ENCODE measurements around the gene ARF6. TPM values are rescaled to one million over a fixed set of nuclear protein-coding genes. Genes with fewer than 3 reads are reported as not detected.

Gene ARF6
- polyA plus RNA-seq, 1 experiment = 28.0 TPM

- no peaks in the 10 kb centered on the region for H3K27me3 ChIP-seq (ENCODE audit: control insufficient read depth, insufficient read depth, low read length)
- H3K4me3 ChIP-seq (ENCODE audit: low read depth, low read length) = peak overlapping the region; percentile 99
- POLR2A ChIA-PET = interaction anchor here (1.0 to 2.8 kb wide), 6 partner anchors 9 to 391 kb away, joined by 3 to 28 read pairs (median 4); partner anchors contain the start of genes ARF6, RPL36AL and VCPKMT
- TF ChIP-seq, protein P1, sequence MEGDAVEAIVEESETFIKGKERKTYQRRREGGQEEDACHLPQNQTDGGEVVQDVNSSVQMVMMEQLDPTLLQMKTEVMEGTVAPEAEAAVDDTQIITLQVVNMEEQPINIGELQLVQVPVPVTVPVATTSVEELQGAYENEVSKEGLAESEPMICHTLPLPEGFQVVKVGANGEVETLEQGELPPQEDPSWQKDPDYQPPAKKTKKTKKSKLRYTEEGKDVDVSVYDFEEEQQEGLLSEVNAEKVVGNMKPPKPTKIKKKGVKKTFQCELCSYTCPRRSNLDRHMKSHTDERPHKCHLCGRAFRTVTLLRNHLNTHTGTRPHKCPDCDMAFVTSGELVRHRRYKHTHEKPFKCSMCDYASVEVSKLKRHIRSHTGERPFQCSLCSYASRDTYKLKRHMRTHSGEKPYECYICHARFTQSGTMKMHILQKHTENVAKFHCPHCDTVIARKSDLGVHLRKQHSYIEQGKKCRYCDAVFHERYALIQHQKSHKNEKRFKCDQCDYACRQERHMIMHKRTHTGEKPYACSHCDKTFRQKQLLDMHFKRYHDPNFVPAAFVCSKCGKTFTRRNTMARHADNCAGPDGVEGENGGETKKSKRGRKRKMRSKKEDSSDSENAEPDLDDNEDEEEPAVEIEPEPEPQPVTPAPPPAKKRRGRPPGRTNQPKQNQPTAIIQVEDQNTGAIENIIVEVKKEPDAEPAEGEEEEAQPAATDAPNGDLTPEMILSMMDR (IDR thresholded peaks at IDR 0.05; ENCODE audit: low read depth, low read length) = no peak
- no peak overlapping the region for H3K27ac ChIP-seq (ENCODE audit: low read depth, low read length)
- no peak for DNase-seq (ENCODE audit: low read depth, low spot score)
- CTCF ChIA-PET = interaction anchor here (0.6 to 7.3 kb wide), 27 partner anchors 9 to 453 kb away, joined by 3 to 119 read pairs (median 5); partner anchors contain the start of gene VCPKMT
- no peaks in the 10 kb centered on the region for H3K9me3 ChIP-seq (ENCODE audit: control insufficient read depth, insufficient read depth, low read length)
Measured at GRCh38 chr14:49853158-49853477, 39.8 kb upstream of the ARF6 start.

GRCh38 chr14:49853572-49854375 lies 39.1 kb upstream of the ARF6 start:
- TF ChIP-seq, protein P1 (IDR thresholded peaks at IDR 0.05; ENCODE audit: low read depth, low read length) = peak; percentile 83
- no peaks in the 10 kb centered on the region for H3K27me3 ChIP-seq (ENCODE audit: control insufficient read depth, insufficient read depth, low read length)
- ChIA-PET POLR2A (interaction anchor here (0.6 to 2.8 kb wide), 5 partner anchors 8 to 251 kb away, joined by 3 to 28 read pairs (median 3); partner anchors contain the start of gene ARF6), CTCF (interaction anchor here (0.6 to 7.3 kb wide), 26 partner anchors 9 to 452 kb away, joined by 3 to 119 read pairs (median 4); partner anchors contain the start of gene VCPKMT)
- DNase-seq (ENCODE audit: low read depth, low spot score) = peak; percentile 48
- no peaks in the 10 kb centered on the region for H3K9me3 ChIP-seq (ENCODE audit: control insufficient read depth, insufficient read depth, low read length)
- peak overlapping the region; percentile 31 for H3K4me3 ChIP-seq (ENCODE audit: low read depth, low read length)
- no peak overlapping the region for H3K27ac ChIP-seq (ENCODE audit: low read depth, low read length)

GRCh38 chr14:49857427-49858003 lies 35.4 kb upstream of the ARF6 start:
- Histone ChIP-seq H3K27me3 (ENCODE audit: control insufficient read depth, insufficient read depth, low read length) (no peaks in the 10 kb centered on the region), H3K27ac (ENCODE audit: low read depth, low read length) (no peak overlapping the region), H3K4me3 (ENCODE audit: low read depth, low read length) (no peak overlapping the region), H3K9me3 (ENCODE audit: control insufficient read depth, insufficient read depth, low read length) (no peaks in the 10 kb centered on the region)
- POLR2A ChIA-PET = no interaction called here
- no peak for DNase-seq (ENCODE audit: low read depth, low spot score)
- TF ChIP-seq, protein P1 (IDR thresholded peaks at IDR 0.05; ENCODE audit: low read depth, low read length) = no peak
- CTCF ChIA-PET = interaction anchor here (1.5 kb wide), 1 partner anchor 223 kb away, joined by 4 read pairs; no protein-coding TSS in a partner anchor

DNA sequence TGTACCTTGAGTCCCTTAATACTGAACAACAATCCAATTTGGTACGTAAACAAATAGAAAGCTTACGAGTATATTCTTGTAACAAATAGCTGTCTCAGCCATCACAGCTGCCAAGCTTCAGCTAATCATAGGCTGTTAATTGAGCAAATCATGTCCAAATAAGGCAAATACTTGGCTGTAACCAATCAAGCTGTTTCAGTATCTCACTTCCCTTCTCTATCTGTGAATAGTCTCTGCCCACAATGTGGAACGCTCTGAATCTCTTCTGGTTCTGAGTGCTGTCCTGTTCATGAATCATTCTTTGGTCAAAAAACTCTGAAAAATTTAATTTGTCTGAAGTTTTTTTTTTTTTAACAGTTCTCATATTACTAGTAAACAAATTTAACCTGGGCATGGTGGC lies 34.5 kb upstream of the ARF6 start:
- TF ChIP-seq, protein P1 (IDR thresholded peaks at IDR 0.05; ENCODE audit: low read depth, low read length) = no peak
- POLR2A ChIA-PET = interaction anchor here (0.6 kb wide), 1 partner anchor 19 kb away, joined by 4 read pairs; no protein-coding TSS in a partner anchor
- CTCF ChIA-PET = interaction anchor here (0.5 to 1.5 kb wide), 4 partner anchors 24 to 367 kb away, joined by 4 to 8 read pairs (median 4); no protein-coding TSS in a partner anchor

More for the DNA sequence above, 34.5 kb upstream of the ARF6 start:
- no peak for DNase-seq (ENCODE audit: low read depth, low spot score)
- no peaks in the 10 kb centered on the region for H3K9me3 ChIP-seq (ENCODE audit: control insufficient read depth, insufficient read depth, low read length)
- H3K27me3 ChIP-seq (ENCODE audit: control insufficient read depth, insufficient read depth, low read length) = no peaks in the 10 kb centered on the region
- no peak overlapping the region for H3K4me3 ChIP-seq (ENCODE audit: low read depth, low read length)
- H3K27ac ChIP-seq (ENCODE audit: low read depth, low read length) = no peak overlapping the region

Measured in AG04450 (cell line).